Osteoblast (primary cell): Measurements from ENCODE around the gene RABL2A. TPM values are rescaled to one million over a fixed set of nuclear protein-coding genes. Genes with fewer than 3 reads are reported as not detected.
"Not testable (repeated sequence)": the region's sequence is repeated elsewhere in the genome, so short reads cannot be mapped to it uniquely, and the experiment has no call there.

Source experiments
- DNase-seq: peaks from one replicate; pipeline ENCODE4 v3.0.0; 2011; ENCODE audit warnings: low spot score, mixed read lengths; ENCODE audit not compliant: insufficient read length; ENCODE audit errors: missing footprints
- H2AFZ ChIP-seq: 2 replicates; pipeline ENCODE4 v1.6.0; 2011; ENCODE audit warnings: mild to moderate bottlenecking, low read length
- H3K27ac ChIP-seq: 2 replicates; pipeline ENCODE4 v1.5.1; 2011; ENCODE audit warnings: mild to moderate bottlenecking, low read depth, low read length, moderate library complexity
- H3K27me3 ChIP-seq: 2 replicates; pipeline ENCODE4 v1.6.0; 2012; ENCODE audit warnings: mild to moderate bottlenecking, control low read depth, inconsistent platforms, low read length, moderate library complexity; ENCODE audit not compliant: insufficient read depth
- H3K36me3 ChIP-seq: 2 replicates; pipeline ENCODE4 v1.5.1; 2011; ENCODE audit warnings: mild to moderate bottlenecking, low read length, control low read depth, moderate library complexity; ENCODE audit not compliant: insufficient read depth
- H3K4me1 ChIP-seq: 2 replicates; pipeline ENCODE4 v1.5.1; 2011; ENCODE audit warnings: mild to moderate bottlenecking, low read length, control low read depth, moderate library complexity; ENCODE audit not compliant: insufficient read depth
- H3K4me2 ChIP-seq: 2 replicates; pipeline ENCODE4 v1.6.0; 2011; ENCODE audit warnings: mild to moderate bottlenecking, low read length; ENCODE audit not compliant: insufficient read depth
- H3K4me3 ChIP-seq: fragments of 200-600 bp; sonication (generic); 3 replicates; pipeline ENCODE4 v1.5.1; 2012; ENCODE audit warnings: mild to moderate bottlenecking, low read length, inconsistent platforms; ENCODE audit not compliant: insufficient read depth
- H3K79me2 ChIP-seq: 2 replicates; pipeline ENCODE4 v1.6.0; 2012; ENCODE audit warnings: mild to moderate bottlenecking, low read length, control low read depth, inconsistent platforms; ENCODE audit not compliant: insufficient read depth
- H3K9me3 ChIP-seq: 2 replicates; pipeline ENCODE4 v1.5.1; 2011; ENCODE audit warnings: low read depth, low read length, control low read depth
- H4K20me1 ChIP-seq: 2 replicates; pipeline ENCODE4 v1.6.0; 2012; ENCODE audit warnings: mild to moderate bottlenecking, low read length, control low read depth; ENCODE audit not compliant: insufficient read depth
- total RNA-seq: library from RNA; depleted of rRNA; stranded (reverse); fragments of >200 nt; gene quantifications from 2 replicates; pipeline ENCODE4 v1.2.3, GENCODE V29; 2012
- TF ChIP-seq, protein P1 (sequence below): IDR thresholded peaks from 2 replicates; pipeline ENCODE4 v1.5.1; 2011; ENCODE audit warnings: mild to moderate bottlenecking, low read depth, low read length, moderate library complexity; ENCODE audit errors: extremely low read depth

RABL2A gene
- 9.4 and 20.3 TPM in 2 replicates for total RNA-seq

DNA sequence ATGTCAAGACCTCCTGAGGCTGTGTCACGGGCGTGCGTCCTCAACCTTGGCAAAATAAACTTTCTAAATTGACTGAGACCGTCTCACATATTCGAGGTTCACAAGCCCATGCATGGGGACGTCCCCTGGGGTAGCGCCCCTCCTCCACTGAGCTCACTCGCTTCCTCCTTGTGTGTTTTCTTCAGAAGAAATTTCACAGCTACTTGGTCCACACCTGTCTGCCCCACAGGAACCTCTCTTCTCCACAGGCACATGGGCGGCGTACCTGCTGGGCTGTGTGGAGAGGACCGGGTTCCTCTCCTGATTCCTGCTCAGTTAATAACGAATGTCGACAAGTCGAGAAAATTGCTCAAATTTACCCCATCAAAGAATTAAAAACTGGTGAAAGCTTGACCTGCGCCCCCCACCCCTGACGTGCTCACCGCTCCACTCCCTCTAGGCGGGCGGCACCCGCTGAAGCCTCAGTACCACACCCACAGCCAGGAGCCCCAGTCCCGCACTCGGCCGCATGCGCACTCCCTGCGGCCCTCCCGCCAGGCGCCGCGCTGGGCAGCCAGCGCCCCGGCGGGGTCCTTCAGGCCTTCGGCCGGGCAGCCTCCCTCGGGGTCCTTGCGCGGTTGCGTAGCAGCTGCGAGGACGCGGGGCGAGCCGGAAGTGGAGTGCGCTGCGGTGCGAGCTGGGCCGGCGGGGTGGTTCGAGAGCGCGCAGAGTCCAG, at the start of gene RABL2A:
Gene RABL2A (plus strand): TSS at position 651 of the 715 bp plus-strand sequence. CDS start 1,341 bp downstream, outside the sequence.
- Histone ChIP-seq H3K4me3 (peak within 1 kb of the TSS; percentile 70), H3K4me2 (peak within 1 kb of the TSS; percentile 76)
- peak; percentile 89 for DNase-seq
- not testable (repeated sequence) for H3K36me3 ChIP-seq, H3K9me3 ChIP-seq, H3K27me3 ChIP-seq, H2AFZ ChIP-seq, H3K27ac ChIP-seq, H3K4me1 ChIP-seq, H3K79me2 ChIP-seq, H4K20me1 ChIP-seq

DNA sequence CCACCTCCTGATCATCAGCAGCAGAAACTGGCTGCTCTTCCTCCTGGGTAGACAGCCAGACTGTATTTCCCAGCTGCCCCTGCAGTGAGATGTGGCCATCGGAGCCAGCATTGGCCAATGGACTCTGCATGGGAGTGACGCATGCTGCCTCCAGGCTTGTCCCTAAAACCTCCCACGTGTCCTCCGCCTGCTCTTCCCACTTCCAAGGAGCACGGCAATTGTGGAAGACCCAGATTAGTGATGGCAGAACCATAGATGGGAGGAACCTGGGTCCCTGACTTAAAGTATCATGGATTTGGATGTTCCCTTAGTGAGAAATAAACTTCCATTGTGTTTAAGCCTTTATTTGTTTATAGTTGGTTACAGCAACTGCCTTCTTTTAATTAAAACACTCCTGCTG, 48.6 kb upstream of the RABL2A start:
- H3K4me3 ChIP-seq, H3K36me3 ChIP-seq, H3K4me2 ChIP-seq, H3K27me3 ChIP-seq, H3K79me2 ChIP-seq, H4K20me1 ChIP-seq, H3K9me3 ChIP-seq, H2AFZ ChIP-seq, H3K27ac ChIP-seq, H3K4me1 ChIP-seq, DNase-seq: not testable (repeated sequence)

DNA sequence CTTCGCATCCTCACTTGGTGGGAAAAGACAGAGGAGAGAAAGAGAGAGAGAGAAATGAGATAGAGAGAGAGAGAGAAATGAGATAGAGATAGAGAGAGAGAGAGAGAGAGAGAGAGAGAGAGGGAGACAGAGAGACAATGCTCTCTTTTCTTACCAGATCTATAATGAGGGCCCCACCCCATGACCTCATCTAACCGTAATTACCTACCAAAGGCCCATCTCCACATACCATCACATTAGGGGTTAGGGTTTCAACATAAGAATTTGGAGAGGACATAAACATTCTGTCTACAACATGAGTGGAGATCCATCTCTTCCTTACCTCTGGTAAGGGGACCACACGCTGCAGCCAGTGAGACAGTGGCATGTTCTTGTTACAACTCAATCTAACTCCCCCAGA, 44.6 kb upstream of the RABL2A start:
- H3K36me3 ChIP-seq, H3K4me1 ChIP-seq, H4K20me1 ChIP-seq, DNase-seq, H3K4me3 ChIP-seq, H3K4me2 ChIP-seq, H3K79me2 ChIP-seq, H3K27me3 ChIP-seq, H3K27ac ChIP-seq, H2AFZ ChIP-seq, H3K9me3 ChIP-seq: not testable (repeated sequence)

DNA sequence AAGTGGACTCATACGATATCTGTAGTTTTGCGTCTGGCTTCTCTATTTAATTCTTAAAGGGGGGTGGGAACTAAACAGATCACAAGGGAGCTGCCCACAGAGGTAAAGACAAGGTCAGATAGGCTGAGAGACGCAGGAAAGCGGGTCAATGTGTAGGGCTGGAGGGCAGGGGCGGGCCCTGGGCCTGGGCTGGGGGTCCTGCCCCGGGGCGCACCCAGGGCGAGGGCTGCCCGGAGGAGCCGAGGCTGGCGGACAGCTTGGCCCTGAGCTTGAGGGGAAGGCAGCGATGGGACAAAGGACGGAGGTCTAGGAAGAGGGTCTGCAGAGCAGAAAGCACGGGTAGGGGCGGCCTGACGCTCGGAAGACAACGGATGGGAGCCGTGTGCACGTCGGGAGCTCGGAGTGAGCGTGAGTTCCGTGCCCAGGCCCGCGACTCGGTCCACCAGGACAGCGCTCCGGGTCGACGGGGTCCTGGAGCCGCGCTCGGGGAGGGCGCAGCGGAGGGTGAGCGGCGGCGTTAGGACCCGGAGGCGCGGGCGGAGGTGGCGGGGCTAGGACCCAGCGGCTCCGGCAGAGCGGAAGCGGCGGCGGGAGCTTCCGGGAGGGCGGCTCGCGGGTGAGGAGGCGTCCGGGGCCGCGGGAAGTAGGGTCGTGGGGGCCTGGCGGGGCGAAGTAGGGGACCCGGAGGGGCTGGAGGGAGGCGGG, 43.4 kb upstream of the RABL2A start:
- not testable (repeated sequence) for H3K36me3 ChIP-seq, H3K9me3 ChIP-seq, H3K4me1 ChIP-seq, H3K27me3 ChIP-seq, H4K20me1 ChIP-seq, H3K79me2 ChIP-seq
- H3K4me3 ChIP-seq, result peak overlapping the region; percentile 78
- peak overlapping the region; percentile 81 for H3K4me2 ChIP-seq
- peak overlapping the region; percentile 37 for H3K27ac ChIP-seq
- peak; percentile 83 for DNase-seq
- peak overlapping the region; percentile 97 for H2AFZ ChIP-seq

DNA sequence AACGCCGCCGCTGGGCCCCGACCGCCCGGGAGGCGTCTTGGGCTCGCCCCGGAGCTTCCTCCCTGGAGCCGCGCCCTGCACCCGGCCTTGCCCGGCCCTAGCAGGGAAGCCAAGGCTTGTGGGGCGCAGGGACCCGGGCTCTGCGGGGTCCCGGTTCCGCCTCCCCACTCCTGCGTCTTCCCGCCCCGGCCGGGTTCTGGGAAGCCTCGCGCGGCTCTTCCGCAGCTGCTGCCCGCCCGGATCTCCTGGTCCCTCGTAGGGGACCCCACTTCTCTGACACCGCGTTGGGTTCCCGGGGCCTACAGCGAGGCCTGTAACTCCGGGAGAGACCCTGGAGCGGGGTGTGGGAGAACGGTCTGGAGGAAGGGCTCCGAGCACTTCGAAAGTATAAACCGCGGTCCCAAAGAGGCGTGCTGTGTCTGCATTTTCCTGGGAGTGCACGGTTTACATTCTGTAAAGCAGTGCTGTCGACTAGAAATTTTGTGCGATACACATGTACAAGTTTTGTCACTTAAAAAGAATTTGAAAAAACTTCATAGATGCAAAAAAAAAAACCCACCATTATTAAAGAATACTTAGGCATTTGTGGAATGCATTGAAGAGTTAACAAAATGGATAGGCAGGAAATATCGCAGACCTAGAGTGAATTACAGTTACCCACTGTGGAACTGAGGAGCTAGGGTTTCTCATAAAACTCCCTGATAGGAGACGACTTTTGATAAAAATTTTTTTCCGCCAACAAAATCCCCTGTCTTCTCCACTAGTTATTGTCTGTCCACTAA, 42.6 kb upstream of the RABL2A start:
- not testable (repeated sequence) for H3K4me1 ChIP-seq, H2AFZ ChIP-seq, H3K27ac ChIP-seq, H4K20me1 ChIP-seq, H3K36me3 ChIP-seq, H3K79me2 ChIP-seq, H3K27me3 ChIP-seq, DNase-seq, H3K9me3 ChIP-seq
- H3K4me2 ChIP-seq, result peak overlapping the region; percentile 89
- peak overlapping the region; percentile 78 for H3K4me3 ChIP-seq

DNA sequence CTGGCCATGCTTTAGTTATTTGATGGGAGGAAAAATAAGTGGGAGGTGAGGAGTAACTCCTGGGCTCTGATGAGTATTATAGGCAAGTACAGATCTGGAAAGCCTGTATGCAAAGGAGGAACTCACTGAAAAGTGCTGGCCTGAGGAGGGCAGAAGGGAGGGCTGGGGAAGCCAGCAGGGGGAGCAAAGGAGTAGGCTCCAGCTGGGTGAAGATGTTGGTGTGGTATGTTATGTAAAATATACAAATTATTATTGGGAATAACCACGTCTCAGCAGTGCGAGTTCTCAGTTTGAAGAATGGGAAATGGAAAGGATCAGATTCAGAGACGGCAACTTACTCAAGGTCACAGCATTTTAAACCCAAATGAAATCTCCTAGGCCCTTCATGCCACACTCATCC, 39.9 kb upstream of the RABL2A start:
- H3K9me3 ChIP-seq, H3K79me2 ChIP-seq, H3K4me3 ChIP-seq, H3K4me2 ChIP-seq, H4K20me1 ChIP-seq, H2AFZ ChIP-seq, DNase-seq, H3K36me3 ChIP-seq, H3K27ac ChIP-seq, H3K27me3 ChIP-seq, H3K4me1 ChIP-seq: not testable (repeated sequence)
- TF ChIP-seq, protein P1, sequence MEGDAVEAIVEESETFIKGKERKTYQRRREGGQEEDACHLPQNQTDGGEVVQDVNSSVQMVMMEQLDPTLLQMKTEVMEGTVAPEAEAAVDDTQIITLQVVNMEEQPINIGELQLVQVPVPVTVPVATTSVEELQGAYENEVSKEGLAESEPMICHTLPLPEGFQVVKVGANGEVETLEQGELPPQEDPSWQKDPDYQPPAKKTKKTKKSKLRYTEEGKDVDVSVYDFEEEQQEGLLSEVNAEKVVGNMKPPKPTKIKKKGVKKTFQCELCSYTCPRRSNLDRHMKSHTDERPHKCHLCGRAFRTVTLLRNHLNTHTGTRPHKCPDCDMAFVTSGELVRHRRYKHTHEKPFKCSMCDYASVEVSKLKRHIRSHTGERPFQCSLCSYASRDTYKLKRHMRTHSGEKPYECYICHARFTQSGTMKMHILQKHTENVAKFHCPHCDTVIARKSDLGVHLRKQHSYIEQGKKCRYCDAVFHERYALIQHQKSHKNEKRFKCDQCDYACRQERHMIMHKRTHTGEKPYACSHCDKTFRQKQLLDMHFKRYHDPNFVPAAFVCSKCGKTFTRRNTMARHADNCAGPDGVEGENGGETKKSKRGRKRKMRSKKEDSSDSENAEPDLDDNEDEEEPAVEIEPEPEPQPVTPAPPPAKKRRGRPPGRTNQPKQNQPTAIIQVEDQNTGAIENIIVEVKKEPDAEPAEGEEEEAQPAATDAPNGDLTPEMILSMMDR, result peak; percentile 48

DNA sequence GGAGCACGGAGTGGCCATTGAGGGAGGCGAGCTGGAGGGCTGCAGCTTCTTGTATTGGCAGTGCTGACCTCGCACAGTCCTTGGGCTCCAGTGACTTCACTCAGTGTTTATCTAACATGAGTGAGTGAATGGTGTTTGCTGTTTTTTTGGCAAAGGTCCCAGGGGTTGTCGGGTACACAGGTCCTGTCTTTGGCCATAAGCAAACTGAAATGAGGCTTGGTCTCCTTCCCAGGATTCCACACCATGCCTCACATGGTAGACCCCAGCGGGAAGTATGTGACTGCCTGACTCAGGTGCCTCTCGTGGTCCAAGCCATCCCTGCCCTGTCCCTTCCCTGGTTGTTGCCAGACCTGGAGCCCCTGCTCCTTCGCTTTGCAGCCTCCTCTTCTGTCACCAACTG, 37.5 kb upstream of the RABL2A start:
- not testable (repeated sequence) for H3K79me2 ChIP-seq, H2AFZ ChIP-seq, H3K27me3 ChIP-seq, H3K4me3 ChIP-seq, H3K4me2 ChIP-seq, H3K4me1 ChIP-seq, H4K20me1 ChIP-seq, H3K27ac ChIP-seq, H3K9me3 ChIP-seq, H3K36me3 ChIP-seq, DNase-seq

DNA sequence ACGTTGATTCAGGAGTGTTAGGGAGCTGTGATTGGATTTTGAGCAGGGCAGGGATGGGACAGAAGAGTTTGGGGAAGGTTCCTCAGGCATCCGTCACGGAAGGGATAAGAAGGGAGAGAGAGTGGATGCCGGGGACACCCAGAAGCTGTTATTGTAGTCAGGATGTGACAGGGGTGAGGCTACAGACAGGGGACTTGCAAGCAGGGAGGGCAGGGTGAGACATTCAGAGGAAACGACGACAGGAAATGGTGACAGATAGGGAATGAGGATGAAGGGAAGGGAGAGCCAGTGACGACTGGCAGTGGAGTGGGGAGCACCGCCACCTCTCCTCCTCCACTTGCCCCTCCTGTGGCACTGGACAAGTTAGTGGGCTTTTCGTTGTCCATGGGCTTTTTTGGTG, 35.1 kb upstream of the RABL2A start:
- not testable (repeated sequence) for H3K36me3 ChIP-seq, H3K4me2 ChIP-seq, H3K9me3 ChIP-seq, DNase-seq, H3K4me3 ChIP-seq, H2AFZ ChIP-seq, H3K4me1 ChIP-seq, H3K79me2 ChIP-seq, H3K27ac ChIP-seq, H4K20me1 ChIP-seq, H3K27me3 ChIP-seq
